Suppressor macrophage treated with lipopolysaccharide for 1 hour (primary cell): ENCODE measurements around the gene GPR176.

Experiments
- DNase-seq, 3 donors: peaks; one replicate each; pipeline ENCODE4 v3.0.0-alpha.2; 2020 to 2022

GPR176 gene

DNA sequence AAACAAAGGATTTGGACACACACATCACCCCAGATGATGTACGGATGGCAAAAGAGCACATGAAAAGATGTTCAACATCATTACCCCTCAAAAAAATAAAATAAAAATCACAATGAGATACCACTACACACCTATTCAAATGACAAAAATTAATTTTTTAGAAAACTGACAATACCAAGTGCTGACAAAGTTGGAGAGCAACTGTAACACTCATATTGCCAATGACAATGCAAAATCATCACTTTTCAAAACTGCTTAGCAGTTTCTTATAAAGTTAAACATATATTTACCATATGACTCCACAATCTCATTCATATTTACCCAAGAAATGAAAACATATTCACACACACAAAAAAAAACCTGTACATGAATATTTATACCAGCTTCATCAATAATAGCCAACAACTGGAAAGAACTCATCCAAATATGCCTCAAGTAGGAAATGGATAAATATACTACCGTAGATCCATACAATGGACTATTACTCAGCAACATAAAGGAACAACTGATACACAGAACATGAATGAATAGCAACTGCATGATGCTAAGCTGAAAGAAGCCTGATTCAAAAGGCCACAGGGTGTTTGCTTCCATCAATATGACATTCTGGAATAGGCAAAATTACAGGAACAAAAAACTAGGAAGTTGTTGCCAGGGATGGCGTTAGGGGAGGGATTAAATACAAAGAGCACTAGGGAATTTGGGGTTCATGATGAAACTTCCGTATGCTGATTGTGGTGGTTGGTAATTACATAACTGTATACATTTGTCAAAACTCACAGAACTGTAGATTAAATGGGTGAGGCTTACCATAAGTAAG is 138.7 kb downstream of the GPR176 start:
- peak; percentile 40 to 62 (median 54) for DNase-seq

DNA sequence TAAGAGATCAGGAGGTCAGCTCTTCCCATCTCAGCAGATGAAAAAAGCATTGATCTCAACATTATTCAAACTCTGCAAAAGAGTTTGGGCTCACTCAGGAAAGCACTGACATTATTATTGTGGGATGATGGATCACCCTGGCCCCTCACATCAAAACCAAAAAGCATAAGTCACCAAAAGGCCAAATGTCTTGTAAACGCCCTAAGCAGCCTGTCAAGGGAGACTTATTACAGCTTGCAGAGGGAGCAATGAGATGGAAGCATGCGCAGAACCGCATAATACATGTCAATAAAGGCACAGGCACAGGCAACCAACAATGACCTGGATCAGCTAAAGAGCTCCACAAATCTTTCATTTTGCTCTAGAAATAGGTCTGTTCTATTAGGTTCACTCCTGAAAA is 142.0 kb downstream of the GPR176 start:
- no peak for DNase-seq

DNA sequence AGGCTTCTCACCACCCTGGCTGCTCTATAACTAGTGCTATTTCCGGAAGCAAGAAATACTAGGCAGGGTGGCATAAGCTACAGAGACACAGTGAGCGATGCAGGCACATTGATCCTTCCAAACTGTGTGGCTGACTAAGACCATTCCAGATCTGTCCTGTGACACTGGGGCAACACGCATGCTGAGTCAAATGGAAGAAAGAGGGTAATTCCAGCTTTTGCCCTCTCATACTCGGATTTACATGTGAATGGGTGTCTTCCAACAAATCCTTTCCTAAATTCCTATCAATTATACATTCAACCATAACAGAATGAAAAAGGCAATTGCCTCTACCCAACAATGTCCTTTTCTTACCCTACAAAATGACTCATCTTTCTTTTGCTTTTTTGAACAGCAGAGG is 142.6 kb downstream of the GPR176 start:
- DNase-seq = peak; percentile 24 to 53 (median 24)

DNA sequence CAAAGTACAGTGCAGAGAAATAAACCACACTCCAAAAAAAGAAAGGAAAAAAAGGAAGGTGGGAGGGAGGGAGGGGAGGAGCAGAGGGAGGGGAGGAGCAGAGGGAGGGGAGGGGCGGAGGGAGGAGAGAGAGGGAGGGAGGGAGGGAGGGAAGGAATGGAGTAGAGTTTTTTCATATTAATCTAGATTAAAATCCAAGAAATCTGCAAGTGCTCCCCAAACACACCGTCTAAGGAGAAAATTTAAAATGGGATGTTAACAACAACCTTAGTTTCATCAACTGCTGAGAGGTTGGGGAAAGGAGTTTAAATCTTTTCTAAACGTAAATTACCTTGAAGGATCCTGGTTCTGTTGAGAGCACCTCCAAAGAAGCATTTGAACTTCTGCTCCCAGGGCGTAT is 144.0 kb downstream of the GPR176 start:
- DNase-seq = no peak

DNA sequence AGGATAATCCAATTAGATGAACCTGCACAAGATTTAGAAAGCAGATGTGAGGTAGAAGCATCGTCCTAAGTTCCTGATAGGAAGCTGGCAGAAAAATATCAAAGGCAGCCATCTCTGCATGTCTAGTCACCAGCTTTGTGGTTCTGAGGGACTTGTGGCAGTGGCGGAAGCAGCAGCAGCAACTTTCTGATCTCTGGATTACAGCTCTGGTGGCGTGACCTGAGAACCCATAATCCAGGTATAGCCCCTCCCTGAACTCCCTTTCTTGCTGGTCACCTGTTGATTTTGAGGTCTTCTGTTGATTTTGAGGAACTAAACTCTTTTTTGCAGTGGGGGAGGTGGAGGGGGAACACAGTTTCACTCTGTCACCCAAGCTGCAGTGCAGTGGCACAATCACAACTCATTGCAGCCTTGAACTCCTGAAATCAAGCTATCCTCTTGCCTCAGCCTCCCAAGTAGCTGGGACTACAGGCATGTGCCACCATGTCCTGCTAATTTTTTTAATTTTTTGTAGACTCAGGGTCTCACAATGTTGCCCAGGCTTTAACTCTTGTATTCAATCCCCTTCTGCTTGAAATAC is 145.3 kb downstream of the GPR176 start:
- no peak for DNase-seq

DNA sequence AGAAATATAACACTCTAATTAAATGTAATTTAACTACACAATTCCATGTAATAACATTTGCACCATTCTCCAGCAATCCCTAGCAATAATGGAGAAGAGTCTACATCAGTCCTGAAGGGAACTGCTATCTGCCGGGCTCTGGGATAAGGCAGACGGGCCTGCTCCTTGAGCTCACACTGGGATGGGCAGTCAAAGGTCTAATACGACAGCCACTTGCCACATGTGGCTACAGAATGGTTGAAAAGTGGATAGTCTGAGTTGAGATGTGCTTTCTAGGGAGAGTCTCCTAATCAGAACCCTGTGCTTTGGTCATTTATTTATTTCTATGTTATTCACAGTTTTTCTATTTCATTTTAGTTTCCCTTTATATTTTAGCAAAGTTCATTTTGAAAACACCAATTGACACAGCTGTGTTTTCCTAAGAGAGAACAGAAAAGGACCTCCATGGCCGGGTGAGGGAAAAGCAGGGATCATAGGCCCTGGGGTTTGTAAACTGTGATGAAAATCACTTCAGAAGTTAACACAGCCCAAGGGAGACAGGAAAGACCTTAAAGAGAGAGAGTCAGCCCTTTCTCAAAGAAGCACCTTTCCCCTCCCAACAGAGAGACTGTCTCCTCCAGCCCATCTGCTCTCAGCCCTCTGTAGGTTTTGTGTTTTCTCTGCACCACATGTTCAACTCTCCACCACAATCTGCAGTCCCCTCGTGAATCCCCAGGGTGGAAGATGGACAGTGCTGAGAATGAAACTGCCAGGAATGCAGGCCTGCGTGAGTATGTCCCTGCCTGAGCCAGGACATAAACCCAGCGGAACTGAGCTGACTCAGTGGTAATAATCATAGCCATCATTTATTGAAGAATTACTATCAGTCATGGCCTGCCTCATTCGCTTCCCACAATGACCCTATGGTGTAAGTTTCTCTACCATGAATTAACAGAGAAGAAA is 149.0 kb downstream of the GPR176 start:
- no peak for DNase-seq

DNA sequence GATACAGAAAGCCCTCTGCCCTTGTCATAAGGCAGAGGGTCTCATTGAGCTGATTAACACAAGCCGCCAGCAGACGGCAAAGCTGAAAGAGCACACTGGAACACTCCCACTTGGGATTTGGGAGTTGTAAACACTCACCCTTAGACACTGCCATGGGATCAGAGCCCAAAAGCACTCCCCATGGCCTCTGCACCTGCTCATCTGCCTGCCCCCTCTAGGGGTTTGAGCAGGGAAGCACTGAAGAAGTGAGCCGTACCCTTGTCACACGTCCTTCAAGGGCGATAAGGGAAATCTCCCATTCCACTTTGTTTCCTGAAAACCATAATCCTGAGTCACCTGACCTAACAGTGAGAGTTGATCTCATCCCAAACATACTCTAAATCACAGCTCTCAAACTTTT is 152.1 kb downstream of the GPR176 start:
- no peak for DNase-seq

DNA sequence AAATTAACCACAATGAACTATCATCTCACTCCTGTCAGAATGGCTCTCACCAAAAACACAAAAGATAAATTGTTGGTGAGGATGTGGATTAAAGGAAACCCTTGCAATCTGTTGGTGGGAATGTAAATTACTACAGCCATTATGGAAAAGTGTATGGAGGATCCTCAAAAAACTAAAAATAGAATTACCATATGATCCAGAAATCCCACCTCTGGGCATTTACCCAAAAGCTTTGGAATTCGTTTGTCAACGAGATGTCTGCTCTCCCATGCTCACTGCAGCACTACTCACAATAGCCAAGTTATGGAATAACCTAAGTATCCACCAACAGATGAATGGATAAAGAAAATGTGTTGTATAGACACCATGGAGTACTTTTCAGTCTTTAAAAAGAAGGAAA is 159.1 kb downstream of the GPR176 start:
- DNase-seq = no peak

DNA sequence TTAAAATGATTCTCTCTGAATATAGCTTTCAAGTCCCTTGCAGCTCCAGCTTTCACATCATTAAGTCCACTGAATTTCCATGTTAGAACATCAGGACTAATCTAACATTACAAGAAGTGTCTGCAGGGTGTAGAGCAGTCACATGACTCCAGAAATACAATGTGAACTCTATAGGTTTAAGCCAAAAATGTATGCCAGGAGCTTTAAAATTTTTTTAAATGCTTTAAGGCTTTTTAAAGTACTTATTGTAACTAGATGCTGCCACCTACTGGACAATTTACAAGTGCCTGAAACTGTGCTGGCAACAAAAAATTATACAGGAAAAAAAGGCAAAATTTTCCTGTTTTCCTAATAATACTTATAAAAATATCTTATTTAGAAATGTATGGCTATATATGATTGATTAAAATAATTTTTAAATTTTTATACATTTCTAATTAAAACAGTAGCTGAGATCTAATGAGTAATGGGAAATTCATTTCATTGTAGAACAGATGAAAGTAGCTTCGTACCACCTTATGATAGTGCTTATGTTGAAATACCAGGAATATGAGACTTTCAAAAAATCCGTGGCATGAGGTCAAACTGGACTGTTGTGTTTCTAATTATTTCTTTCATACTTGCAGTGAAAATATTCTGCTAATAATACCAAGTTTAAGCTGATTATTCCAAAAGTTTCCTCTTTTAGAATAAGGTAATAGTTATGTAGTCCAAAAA is 163.1 kb downstream of the GPR176 start:
- peak; percentile 71 to 87 (median 75) for DNase-seq

DNA sequence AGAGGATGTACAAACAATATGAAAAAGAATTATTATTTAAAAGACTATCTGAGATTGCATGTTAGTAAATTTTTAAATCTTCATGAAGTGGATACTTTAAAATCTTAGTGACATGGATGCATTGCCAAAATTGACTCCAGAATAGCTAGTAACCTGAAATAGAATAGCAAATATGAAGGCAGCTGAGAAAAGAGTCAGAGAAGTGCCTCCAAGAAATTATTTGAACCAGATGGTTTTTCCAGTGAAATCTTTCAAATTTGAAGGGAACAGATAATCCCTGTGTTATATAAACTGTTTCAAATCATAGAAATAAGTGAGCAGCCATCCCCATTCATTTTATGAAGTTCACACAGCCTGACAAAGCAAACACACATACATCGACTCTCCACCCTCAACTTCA is 167.1 kb downstream of the GPR176 start:
- DNase-seq = peak in 1 of 3 donors; percentile 1

DNA sequence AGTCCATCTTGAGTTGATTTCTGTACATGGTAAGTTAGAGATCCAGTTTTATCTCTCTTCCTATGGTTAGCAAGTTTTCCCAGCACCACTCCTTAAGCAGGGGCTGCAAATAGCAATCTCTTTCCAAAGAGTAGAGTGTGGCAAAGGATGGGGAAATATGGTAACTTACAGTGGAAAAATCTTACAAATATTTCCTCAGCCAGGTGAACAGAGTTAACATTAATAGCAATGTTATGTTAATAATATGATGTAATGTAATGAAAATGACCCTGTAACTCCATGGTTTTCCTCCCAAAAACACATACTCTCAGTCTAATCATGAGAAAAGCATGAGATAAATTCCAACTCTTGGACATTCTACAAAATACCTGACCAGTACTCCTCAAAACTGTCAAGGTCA is 167.8 kb downstream of the GPR176 start:
- DNase-seq = no peak
